Measurements from ENCODE around the gene KIF2B.

DNA sequence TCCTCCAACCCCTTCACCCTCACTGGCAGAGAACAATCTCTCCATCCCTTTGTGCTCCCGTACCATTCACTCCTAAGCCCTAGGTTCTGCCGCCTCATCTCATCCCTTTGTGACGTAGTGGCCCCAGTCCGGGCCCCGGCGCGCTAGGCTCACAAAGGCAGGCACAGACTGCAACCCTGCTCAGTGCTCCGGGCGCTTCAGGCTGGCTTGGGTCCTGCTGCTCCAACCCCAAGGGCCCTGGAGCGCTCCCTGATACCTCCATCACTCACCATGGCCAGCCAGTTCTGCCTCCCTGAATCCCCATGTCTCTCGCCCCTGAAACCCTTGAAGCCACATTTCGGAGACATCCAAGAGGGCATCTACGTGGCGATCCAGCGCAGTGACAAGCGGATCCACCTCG, at the start of gene KIF2B:
- TF ChIP-seq, protein P1, sequence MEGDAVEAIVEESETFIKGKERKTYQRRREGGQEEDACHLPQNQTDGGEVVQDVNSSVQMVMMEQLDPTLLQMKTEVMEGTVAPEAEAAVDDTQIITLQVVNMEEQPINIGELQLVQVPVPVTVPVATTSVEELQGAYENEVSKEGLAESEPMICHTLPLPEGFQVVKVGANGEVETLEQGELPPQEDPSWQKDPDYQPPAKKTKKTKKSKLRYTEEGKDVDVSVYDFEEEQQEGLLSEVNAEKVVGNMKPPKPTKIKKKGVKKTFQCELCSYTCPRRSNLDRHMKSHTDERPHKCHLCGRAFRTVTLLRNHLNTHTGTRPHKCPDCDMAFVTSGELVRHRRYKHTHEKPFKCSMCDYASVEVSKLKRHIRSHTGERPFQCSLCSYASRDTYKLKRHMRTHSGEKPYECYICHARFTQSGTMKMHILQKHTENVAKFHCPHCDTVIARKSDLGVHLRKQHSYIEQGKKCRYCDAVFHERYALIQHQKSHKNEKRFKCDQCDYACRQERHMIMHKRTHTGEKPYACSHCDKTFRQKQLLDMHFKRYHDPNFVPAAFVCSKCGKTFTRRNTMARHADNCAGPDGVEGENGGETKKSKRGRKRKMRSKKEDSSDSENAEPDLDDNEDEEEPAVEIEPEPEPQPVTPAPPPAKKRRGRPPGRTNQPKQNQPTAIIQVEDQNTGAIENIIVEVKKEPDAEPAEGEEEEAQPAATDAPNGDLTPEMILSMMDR (conservative IDR thresholded peaks at IDR 0.05; ENCODE audit: low read depth, low read length) = no peak
- TF ChIP-seq EZH2 (IDR thresholded peaks at IDR 0.05; ENCODE audit: borderline replicate concordance, low read depth, low read length, poor library complexity, severe bottlenecking) = no peak
